NCI-H1694 (cell line): ENCODE measurements around the gene TNC.

Experiments
- DNase-seq: peaks from one replicate; lab custom pipeline; 2025; lab: John Stamatoyannopoulos, UW

TNC gene

GRCh38 chr9:115117999-115118878 is at the start of gene TNC:
Gene TNC, minus strand, starts transcription at chr9:115118157. Its CDS starts 27,139 bp downstream, at chr9:115091018.
- peak; percentile 21 for DNase-seq

- no peak for DNase-seq
Measured at GRCh38 chr9:115167175-115167574, 49.2 kb upstream of the TNC start.

GRCh38 chr9:115165233-115165632 is 47.3 kb upstream of the TNC start:
- no peak for DNase-seq

DNA sequence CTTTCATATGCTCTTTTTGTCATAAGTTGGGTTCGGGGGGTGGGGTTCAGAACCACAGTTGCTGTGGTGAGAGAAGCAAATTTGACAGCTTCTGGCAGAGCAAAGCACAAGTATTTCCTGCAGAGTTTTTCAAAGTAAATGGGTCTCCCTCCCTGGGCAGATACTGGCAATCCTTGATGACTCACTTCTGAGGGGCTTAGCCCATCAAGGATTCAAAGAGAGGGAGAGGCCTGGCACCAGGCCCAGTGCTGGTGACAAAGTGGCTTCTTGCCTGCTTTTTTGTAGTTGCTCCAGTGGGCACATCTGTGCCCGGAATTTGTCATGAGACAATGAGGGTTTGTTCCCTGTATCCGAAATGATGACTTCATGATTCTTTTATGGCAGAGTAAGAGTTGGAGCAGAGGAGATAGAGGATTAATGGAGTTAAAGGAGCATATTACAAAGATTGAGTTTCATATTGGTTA is 46.6 kb upstream of the TNC start:
- DNase-seq: peak; percentile 70

DNA sequence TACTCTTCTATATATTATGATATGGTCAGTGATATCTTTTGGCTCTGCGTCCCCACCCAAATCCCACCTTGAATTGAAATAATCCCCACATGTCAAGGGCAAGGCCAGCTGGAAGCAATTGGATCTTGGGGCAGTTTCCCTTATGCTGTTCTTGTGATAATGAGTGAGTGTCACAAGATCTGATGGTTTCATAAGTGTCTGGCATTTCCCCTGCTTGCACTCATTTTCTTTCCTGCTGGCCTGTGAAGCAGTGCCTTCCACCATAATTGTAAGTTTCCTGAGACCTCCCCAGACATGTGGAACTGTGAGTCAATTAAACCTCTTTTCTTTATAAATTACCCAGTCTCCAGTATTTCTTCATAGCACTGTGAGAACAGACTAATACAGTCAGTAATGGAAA is 45.0 kb upstream of the TNC start:
- DNase-seq: no peak

GRCh38 chr9:115161446-115161845 is 43.5 kb upstream of the TNC start:
- no peak for DNase-seq

GRCh38 chr9:115158661-115159481 is 40.9 kb upstream of the TNC start:
- no peak for DNase-seq

DNA sequence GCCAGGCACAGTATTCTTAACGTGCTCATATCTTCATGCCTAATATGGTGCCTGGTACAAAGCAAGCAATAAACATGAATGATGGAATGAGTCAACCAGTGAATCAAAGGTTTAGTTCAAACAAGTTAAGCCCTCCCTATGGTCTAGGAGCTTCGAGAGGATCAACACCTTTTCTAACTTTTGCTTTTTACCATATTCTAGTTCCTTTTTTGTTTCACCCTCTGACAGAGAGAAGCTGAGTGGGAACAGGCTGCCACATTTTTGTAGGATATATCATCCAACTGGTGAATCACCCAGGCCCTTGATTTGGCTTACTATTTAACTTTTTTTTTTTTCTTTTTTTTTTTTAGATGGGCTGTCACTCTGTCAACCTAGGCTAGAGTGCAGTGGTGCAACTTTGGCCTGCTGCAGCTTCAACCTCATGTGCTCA is 39.3 kb upstream of the TNC start:
- DNase-seq: no peak

DNA sequence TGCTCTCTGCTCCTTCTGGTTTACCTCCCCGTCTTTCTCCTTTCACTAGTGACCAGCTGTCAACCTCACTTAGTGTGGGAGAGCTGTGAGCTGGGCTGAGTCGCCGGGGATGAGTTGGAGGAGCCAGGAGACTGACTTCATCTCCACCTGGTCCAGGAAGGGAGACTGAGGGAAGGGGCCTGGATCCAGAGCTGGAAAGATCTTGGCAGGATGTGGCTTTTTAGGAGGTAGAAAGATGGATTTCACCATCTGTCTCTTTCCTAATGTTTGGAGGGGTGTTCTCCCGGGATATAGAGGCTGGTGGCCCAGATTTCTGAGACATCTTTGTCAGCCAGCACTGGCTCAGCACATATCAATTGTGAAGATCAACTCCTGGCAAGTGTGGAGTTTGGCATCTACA is 37.1 kb upstream of the TNC start:
- no peak for DNase-seq

DNA sequence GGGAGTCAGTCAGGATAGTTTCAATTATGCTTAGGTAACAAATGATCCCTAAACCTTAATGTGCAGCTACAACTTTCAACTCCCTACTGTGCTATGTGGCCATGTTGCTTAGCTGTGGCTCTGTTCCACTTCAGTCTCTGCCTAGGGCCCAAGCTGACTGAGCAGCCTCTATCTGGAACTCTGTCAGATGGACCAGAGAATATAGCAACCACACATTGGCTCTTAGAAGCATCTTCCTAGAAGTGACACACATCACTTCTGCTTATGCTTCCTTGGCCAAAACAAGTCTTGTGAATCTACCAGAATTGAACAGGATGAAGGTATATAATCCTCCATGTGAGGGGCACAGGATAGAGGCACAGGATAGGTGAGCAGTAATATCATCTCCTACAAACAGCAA is 36.7 kb upstream of the TNC start:
- DNase-seq: no peak

GRCh38 chr9:115152281-115152820 is 34.4 kb upstream of the TNC start:
- DNase-seq: no peak

DNA sequence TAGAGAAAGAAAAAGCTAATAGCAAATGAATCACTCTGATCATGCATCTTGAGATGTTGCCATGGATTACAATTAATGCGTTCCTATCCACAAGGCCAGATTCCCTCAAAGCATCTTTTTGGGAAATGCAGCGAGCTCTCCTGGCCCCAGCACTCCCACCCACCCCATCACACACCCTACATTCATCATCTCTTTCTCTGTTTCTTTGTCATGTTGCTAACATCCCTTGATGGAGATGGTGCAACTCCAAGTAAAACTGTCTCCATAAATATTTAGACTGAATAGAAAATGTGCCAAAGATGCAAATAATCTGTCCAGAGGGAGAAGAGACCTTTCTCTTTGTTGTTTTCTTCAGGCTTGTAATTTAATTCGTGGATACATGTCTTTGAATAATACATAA is 30.8 kb upstream of the TNC start:
- DNase-seq: no peak

GRCh38 chr9:115146581-115147021 is 28.6 kb upstream of the TNC start:
- no peak for DNase-seq

GRCh38 chr9:115144706-115145105 is 26.7 kb upstream of the TNC start:
- DNase-seq: no peak

GRCh38 chr9:115143689-115144088 is 25.7 kb upstream of the TNC start:
- DNase-seq: no peak

DNA sequence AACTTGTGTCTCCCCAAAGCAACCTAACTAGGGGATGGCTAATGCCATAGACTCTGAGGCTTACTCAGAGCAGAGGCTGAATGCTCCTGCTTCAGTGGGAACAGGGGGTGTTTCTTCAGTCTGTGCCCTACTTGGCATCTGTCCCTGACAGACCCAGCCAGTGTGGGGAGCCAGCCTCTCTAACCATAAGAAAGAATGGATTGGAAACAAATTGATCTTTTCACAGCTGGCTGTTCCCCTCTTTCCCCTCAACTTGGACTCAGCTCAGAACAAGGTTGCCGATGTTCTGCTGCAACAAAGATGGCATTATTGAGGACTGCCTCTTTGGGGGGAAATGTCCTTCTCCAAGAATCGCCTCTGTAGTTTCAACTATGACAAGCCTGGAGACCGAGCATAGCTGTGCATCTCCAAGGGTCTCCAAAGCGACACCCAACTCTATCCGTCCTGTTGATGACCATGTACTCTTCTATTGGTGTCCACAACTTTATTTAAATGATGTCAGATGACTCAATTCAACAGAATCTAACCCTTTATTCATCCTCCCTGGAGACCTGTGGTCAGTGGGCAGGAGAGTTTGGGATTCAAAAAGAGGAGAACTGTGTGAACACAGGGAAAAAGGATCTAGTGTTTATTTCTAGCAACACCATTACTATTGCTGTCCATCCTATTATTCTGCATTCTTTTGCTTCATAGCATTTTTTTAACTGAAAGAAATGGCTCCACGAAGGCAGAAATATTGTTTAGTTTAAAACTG is 24.7 kb upstream of the TNC start:
- DNase-seq: no peak

DNA sequence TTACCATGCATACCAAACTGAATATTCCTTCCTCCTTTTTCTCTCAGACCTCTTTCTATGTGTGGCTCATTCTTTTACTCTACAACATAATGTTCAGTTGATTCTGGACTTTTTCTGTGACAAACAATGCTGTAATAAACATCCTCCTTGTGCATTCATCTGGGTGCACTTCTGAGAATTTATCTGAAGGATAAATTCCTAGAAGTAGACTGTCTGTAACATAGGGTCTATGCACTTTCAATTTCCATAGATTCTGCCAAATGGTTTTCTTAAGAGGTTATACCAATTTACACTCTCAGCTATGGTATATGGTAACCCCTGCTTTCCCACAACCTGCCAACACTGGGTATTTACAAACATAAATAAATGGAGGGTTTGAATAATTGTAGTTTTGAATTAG is 24.1 kb upstream of the TNC start:
- DNase-seq: no peak

DNA sequence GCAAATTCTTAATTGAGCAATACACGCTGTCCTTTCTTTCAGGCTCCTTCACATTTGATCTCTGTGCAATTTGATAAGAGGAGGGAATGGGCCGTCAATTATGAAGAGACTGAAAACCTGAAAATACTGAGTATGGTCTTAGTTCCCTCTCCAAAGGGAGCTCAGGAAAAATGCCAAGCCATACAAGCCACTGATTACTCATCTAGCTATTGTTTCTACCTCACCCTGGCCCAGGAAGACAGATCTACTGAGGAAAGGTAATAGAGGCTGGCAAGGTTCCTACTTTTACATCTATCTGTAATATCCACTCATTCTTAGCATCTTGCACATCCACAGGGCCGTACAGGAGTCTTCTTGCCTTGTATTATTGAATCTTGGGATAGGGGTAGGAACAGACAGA is 23.7 kb upstream of the TNC start:
- DNase-seq: no peak

- DNase-seq: no peak
Measured at GRCh38 chr9:115138151-115138550, 20.2 kb upstream of the TNC start.

DNA sequence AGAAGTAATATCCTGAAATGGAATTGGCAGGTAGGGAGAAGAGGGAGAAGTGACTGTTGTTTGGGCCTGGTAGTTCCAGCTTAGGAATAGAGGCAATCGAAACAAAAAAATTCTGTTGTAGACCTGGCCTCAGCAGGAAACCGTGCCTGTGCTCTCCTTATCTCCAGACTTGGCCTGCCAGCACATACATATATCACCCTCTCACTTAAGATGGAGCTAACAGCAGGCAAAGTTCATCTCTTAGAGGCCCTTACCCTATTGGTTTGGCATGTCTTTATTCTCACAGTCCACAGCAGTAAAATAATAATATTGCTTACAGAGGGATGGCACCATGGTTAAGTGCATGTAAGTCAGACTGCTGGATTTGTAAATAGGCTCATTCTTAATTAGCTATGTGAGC is 19.6 kb upstream of the TNC start:
- no peak for DNase-seq

DNA sequence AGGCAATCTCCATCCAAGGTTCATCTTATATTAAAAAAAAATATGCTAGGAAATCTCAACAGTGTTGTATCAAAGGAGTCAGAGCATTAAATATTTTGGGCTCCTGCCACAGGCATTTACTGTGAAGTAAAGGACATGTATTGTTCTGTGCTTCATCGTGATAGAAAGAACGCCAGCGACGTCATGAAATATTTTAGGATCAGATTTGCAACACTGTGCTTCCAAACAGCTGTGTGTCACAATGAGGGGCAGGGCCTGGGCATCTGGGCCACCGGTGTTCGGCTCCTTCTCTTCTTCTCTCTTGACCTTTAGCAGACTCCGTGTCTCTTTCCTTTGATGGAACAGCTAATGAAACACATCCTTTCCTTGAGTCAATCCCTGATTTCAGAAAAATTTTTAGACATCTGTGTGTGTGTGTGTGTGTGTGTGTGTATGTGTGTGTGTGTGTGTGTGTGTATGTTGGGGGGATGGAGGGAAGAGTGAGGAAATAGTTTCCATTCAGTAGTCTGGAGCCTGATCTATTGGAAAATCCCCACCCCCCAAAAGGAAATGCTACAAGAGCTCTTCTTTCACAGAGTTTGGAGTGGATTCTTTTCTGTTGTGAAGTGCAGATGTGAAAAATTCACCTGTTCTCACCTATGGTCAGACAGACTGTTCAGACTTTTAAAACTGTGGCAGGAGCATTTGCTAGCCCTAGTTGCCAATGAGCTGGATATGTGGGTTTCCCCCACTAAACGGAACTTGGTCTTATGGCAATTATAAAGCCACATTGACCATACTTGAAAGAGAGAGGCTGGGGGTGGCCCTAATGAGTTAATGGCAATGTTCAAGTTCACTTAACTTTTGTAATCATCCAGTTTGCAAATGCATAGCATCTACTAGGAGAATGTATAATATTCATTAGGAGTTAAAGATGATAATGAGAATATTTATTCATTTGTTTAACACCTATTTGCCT is 18.1 kb upstream of the TNC start:
- DNase-seq: no peak
